Measurements from ENCODE around the gene DCAF6.

Gene DCAF6

DNA sequence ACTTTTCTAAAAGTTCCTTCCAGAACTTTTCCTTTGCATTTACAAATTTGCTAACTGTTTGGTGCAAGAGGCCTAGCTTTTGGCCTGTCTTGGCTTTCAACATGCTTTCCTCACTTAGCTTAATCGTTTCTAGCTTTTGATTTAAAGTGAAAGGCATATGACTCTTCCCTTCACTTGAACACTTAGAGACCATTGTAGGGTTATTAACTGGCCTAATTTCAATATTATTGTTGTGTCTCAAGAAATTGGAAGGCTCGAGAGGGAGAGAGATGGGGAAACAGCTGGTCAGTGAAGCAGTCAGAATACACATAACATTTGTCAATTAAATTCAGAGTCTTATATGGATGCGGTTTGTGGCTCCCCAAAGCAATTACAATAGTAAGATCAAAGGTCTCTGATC lies 63.4 kb downstream of the DCAF6 start:
- H3K4me3 ChIP-seq (ENCODE audit: low read length): no peak overlapping the region
- TF ChIP-seq ZNF274 (IDR thresholded peaks at IDR 0.05; ENCODE audit: low read depth, low read length): no peak

DNA sequence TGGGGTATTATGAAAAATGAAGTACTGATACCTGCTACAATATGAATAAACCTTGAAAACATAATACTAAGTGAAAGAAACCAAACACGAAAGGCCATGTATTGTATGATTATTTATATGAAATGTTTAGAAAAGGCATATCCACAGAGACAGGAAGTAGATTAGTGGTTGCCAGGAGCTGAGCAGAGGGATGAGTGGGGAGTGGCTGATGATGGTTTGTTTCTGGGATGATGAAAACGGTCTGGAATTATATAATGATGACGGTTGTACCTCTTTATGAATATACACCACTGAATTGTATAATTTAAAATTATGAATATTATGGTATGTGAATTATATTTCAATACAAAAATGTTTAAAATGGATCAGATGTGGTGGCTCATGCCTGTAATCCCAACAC lies 64.2 kb downstream of the DCAF6 start:
- TF ChIP-seq ZNF274 (IDR thresholded peaks at IDR 0.05; ENCODE audit: low read depth, low read length): no peak
- no peak overlapping the region for H3K4me3 ChIP-seq (ENCODE audit: low read length)

GRCh38 chr1:168001213-168001612 lies 64.7 kb downstream of the DCAF6 start:
- H3K4me3 ChIP-seq (ENCODE audit: low read length): no peak overlapping the region
- TF ChIP-seq ZNF274 (IDR thresholded peaks at IDR 0.05; ENCODE audit: low read depth, low read length): no peak

GRCh38 chr1:168004531-168004930 lies 68.0 kb downstream of the DCAF6 start:
- TF ChIP-seq ZNF274 (IDR thresholded peaks at IDR 0.05; ENCODE audit: low read depth, low read length): no peak
- H3K4me3 ChIP-seq (ENCODE audit: low read length): no peak overlapping the region

- TF ChIP-seq ZNF274 (IDR thresholded peaks at IDR 0.05; ENCODE audit: low read depth, low read length): no peak
- no peak overlapping the region for H3K4me3 ChIP-seq (ENCODE audit: low read length)
Observed at GRCh38 chr1:168005529-168005928, 69.0 kb downstream of the DCAF6 start.

GRCh38 chr1:168007691-168008090 lies 71.2 kb downstream of the DCAF6 start:
- H3K4me3 ChIP-seq (ENCODE audit: low read length): no peak overlapping the region
- no peak for TF ChIP-seq ZNF274 (IDR thresholded peaks at IDR 0.05; ENCODE audit: low read depth, low read length)

GRCh38 chr1:168008595-168008994 lies 72.1 kb downstream of the DCAF6 start:
- TF ChIP-seq ZNF274 (IDR thresholded peaks at IDR 0.05; ENCODE audit: low read depth, low read length): no peak
- no peak overlapping the region for H3K4me3 ChIP-seq (ENCODE audit: low read length)

DNA sequence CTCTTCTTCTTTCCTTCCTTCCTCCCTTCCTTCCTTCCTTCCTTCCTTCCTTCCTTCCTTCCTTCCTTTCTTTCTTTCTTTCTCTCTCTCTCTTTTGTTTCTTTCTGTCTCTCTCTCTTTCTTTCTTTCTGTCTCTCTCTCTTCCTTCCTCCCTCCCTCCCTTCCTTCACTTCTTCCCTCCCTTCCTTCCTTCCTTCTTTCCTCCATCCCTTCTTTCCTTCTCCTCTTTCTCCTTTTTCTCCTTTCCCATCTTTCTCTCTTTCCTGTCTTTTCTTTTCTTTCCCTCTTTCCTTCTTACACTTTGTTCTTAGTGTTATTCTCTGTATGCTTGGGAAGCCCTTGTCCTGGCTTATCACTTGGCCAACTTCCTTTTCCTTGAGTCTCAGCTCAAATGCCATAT lies 72.8 kb downstream of the DCAF6 start:
- TF ChIP-seq ZNF274 (IDR thresholded peaks at IDR 0.05; ENCODE audit: low read depth, low read length): no peak
- H3K4me3 ChIP-seq (ENCODE audit: low read length): no peak overlapping the region

DNA sequence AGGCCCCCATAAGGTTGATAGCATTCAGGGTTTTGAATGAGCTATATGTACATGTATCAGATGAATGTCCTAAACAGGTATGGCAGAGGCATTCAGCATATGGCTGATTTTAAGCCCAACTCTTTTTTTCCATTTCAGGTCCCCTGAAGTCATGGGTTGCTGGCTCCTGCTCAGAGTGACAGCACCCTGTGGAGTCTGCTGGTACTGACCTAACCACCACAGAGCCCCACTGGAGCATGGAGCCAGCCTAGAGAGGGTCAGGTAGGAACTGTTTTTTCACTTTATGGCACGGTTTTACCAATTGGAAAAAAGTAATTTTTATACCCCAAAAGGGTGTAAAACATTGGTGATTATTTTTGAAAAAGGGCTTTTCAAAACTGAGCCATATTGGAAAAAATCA lies 82.9 kb downstream of the DCAF6 start:
- TF ChIP-seq ZNF274 (IDR thresholded peaks at IDR 0.05; ENCODE audit: low read depth, low read length): no peak
- H3K4me3 ChIP-seq (ENCODE audit: low read length): no peak overlapping the region

DNA sequence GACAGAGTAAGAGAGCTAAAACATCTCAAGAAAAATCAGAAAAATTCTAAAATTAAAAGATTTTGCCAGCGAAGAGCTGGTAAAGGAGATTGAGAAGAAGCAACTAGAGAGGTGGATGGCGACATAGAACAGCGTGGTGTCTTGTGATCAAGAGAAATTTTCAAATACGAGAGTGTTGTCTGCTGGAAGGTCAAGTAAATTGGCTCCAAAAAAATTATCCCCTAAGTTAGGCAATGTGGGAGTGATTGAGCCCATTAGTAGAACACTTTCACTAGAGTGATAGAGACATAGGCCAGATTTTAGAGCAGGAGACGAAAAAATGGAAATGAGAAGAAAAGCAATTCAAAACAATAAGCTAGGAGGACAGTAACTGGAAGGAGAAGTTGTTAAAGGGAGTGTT lies 94.7 kb downstream of the DCAF6 start:
- no peak for TF ChIP-seq ZNF274 (IDR thresholded peaks at IDR 0.05; ENCODE audit: low read depth, low read length)

DNA sequence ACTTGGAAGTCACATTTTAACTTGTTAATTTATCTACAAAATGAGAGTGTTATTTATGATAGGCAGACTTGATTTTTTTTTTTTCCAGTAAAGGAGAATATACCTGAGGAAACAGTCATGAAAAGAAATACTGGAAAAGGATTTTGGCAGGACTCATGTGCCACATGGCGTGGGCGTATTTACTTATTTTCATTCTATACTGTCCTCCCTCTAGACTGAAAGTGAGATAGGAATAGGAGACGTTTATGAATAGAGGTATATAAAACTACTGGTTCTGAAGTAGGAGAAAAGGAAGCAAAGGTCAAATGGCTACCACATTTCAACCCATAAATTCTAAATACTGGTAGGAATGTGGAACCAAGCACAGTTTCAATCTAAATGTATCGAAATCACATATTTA lies 95.1 kb downstream of the DCAF6 start:
- TF ChIP-seq ZNF274 (IDR thresholded peaks at IDR 0.05; ENCODE audit: low read depth, low read length): no peak
- no peak overlapping the region for H3K4me3 ChIP-seq (ENCODE audit: low read length)

More for the DNA sequence above, 94.7 kb downstream of the DCAF6 start:
- H3K4me3 ChIP-seq (ENCODE audit: low read length): no peak overlapping the region

- no peak for TF ChIP-seq ZNF274 (IDR thresholded peaks at IDR 0.05; ENCODE audit: low read depth, low read length)
- H3K4me3 ChIP-seq (ENCODE audit: low read length): no peak overlapping the region
Observed at GRCh38 chr1:168032029-168032428, 95.5 kb downstream of the DCAF6 start.

DNA sequence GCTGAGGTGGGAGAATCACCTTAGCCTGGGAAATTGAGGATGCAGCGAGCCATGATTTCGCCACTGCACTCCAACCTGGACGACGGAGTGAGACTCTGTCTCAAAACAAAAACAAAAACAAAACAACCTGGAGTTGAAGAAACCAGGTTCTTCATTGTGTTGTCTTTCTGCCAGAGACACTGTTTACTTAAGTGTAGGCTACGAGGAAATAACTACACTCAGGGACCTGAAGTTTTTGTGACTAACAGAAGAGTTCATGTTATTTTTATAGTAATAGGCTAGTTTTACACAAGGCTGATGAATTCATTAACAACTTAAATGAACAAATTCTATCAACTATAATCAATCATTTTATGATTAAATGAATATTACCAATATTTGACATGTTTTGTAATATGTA lies 98.9 kb downstream of the DCAF6 start:
- TF ChIP-seq ZNF274 (IDR thresholded peaks at IDR 0.05; ENCODE audit: low read depth, low read length): no peak
- no peak overlapping the region for H3K4me3 ChIP-seq (ENCODE audit: low read length)

DNA sequence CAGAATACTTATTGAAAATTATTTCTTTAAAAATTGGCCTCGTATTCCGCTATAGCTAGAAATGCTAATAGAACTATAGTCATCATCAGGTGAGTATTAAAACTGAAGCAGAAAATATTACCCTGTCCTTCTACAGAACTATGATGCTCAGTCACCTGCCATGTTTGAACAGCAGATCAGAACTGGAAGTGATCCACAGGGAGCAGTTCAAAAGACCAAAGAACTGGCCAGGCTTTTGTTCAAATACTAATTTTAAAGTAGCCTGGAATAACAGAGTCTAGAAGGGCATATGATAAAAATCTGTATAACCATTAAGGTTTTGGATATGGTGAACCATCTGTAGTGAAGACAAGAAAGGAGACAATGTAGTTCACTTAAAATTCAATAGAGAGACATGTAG lies 105.9 kb downstream of the DCAF6 start:
- no peak for TF ChIP-seq ZNF274 (IDR thresholded peaks at IDR 0.05; ENCODE audit: low read depth, low read length)

DNA sequence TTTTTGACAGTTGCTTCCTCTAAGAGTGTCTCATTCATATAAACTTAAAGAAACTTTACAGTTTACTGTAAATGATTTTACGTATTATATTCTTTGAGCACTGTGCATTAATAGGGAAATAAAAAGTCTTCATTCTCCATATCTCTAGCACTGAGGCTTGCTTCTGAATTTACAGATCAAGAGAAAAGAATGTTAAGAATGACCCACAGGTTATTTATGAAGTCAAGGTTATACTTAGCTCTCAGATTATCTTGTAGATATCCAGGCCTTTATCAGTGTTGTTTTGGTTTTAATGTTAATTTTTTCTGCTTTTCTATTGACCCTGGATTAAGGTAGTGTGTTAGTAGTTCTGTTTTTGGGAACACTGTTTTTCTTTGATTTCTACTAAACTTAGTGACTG lies 108.8 kb downstream of the DCAF6 start:
- H3K4me3 ChIP-seq (ENCODE audit: low read length): no peak overlapping the region
- TF ChIP-seq ZNF274 (IDR thresholded peaks at IDR 0.05; ENCODE audit: low read depth, low read length): no peak

More for the DNA sequence above, 105.9 kb downstream of the DCAF6 start:
- H3K4me3 ChIP-seq (ENCODE audit: low read length): no peak overlapping the region

DNA sequence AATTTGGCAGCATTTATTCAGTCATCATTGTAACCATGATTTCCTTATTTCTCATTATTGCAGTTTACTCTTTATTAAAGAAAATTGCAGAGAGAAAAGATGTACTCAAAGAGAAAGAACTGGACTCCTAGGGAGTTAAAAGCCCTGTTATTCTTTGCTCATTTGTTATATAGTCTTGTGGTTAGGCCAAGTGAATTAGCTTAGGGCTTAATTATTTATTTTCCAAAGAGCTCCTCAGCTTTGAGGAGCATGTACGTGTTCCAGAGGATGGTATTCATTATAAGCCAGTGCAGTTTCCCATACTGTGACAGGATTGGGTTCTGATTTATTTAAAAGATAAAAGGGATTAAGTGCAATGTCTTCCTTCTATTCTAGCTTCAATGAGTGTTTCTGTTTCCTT lies 113.8 kb downstream of the DCAF6 start:
- TF ChIP-seq ZNF274 (IDR thresholded peaks at IDR 0.05; ENCODE audit: low read depth, low read length): no peak
- no peak overlapping the region for H3K4me3 ChIP-seq (ENCODE audit: low read length)
